ENCODE data around the gene DSG3.
A peak's percentile ranks its signal among the peaks of the same experiment; 100 is the strongest.
"Not testable (repeated sequence)": the region's sequence is repeated elsewhere in the genome, so short reads cannot be mapped to it uniquely, and the experiment has no call there.

DSG3 gene

GRCh38 chr18:31490833-31491232, 43.3 kb downstream of the DSG3 start:
- no peak for DNase-seq
- Mint-ChIP-seq H3K4me3 (no peak overlapping the region), H3K27me3 (peaks cover 9% of the 10 kb centered on the region), H3K9me3 (no peaks in the 10 kb centered on the region), H3K27ac (no peak overlapping the region), H3K36me3 (no peaks in the 10 kb centered on the region), H3K4me1 (no peaks in the 10 kb centered on the region)
- CTCF ChIA-PET: no interaction called here

- CTCF ChIA-PET: no interaction called here
These were observed 44.0 kb downstream of the DSG3 start for GRCh38 chr18:31491586-31491985.

DNA sequence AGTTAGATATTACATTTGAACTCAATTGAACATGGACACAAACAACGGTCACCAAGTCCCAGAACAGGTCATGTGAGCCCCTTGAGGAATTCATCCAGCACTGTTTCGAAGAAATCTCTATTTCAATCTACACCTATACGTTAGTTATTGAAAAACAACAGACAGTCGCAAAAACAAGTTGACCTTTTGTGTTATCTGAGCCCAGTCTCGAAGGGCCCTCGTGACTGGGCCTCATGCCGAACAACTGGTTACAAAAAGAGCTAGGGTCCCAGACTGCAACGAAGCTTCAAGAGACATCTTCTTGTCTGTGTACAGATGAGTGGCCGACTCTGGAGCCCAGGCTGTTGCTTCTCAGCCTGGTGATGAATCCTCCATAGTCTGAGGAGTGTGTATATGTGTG, 45.1 kb downstream of the DSG3 start:
- Mint-ChIP-seq H3K36me3 (no peaks in the 10 kb centered on the region), H3K27me3 (peaks cover 23% of the 10 kb centered on the region), H3K9me3 (no peaks in the 10 kb centered on the region), H3K27ac (no peak overlapping the region), H3K4me3 (no peak overlapping the region), H3K4me1 (no peaks in the 10 kb centered on the region)
- no peak for DNase-seq
- CTCF ChIA-PET: no interaction called here

More at GRCh38 chr18:31491586-31491985, 44.0 kb downstream of the DSG3 start:
- Mint-ChIP-seq H3K36me3 (no peaks in the 10 kb centered on the region), H3K27ac (no peak overlapping the region), H3K4me3 (no peak overlapping the region), H3K27me3 (peaks cover 12% of the 10 kb centered on the region), H3K4me1 (no peaks in the 10 kb centered on the region), H3K9me3 (no peaks in the 10 kb centered on the region)
- DNase-seq: no peak

DNA sequence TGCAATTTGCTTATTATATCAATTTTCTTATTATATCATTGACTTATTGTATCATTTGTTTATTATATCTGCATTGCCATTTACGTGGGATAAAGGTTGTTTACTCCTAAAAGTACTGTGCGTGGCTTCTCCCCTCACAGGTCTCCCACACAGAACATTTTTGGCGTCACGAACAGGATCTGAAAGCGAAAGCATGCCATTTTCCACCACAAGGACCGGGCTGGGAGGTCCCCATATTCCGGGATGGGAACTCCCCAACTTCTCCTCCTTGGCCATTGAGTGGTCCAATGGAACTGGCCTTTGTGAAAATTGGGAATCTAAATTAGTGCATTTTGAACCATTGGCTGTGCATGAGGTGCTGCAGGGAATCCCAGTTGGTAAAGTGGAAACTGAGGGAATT, 45.6 kb downstream of the DSG3 start:
- CTCF ChIA-PET: no interaction called here
- no peak for DNase-seq
- no peak overlapping the region for H3K27ac Mint-ChIP-seq
- H3K4me3 Mint-ChIP-seq: no peak overlapping the region
- no peaks in the 10 kb centered on the region for H3K4me1 Mint-ChIP-seq
- peaks cover 24% of the 10 kb centered on the region for H3K27me3 Mint-ChIP-seq
- no peaks in the 10 kb centered on the region for H3K9me3 Mint-ChIP-seq
- no peaks in the 10 kb centered on the region for H3K36me3 Mint-ChIP-seq

GRCh38 chr18:31493941-31494340, 46.4 kb downstream of the DSG3 start:
- Mint-ChIP-seq H3K36me3 (no peaks in the 10 kb centered on the region), H3K27me3 (peaks cover 28% of the 10 kb centered on the region), H3K4me3 (no peak overlapping the region), H3K4me1 (peaks cover 5% of the 10 kb centered on the region), H3K9me3 (no peaks in the 10 kb centered on the region), H3K27ac (no peak overlapping the region)
- DNase-seq: no peak
- CTCF ChIA-PET: interaction anchor here (0.7 kb wide), 1 partner anchor 229 kb away, joined by 3 read pairs; no protein-coding TSS in a partner anchor

GRCh38 chr18:31494705-31495244, 47.2 kb downstream of the DSG3 start:
- H3K27ac Mint-ChIP-seq, H3K4me1 Mint-ChIP-seq, CTCF ChIA-PET, H3K4me3 Mint-ChIP-seq, H3K9me3 Mint-ChIP-seq, DNase-seq, H3K36me3 Mint-ChIP-seq: not testable (repeated sequence)
- peaks cover 33% of the 10 kb centered on the region for H3K27me3 Mint-ChIP-seq

- no peaks in the 10 kb centered on the region for H3K9me3 Mint-ChIP-seq
- no peak overlapping the region for H3K4me3 Mint-ChIP-seq
- peaks cover 9% of the 10 kb centered on the region for H3K4me1 Mint-ChIP-seq
- no peaks in the 10 kb centered on the region for H3K36me3 Mint-ChIP-seq
- H3K27ac Mint-ChIP-seq: no peak overlapping the region
- peaks cover 46% of the 10 kb centered on the region for H3K27me3 Mint-ChIP-seq
- DNase-seq: no peak
- CTCF ChIA-PET: no interaction called here
These were observed 49.9 kb downstream of the DSG3 start for GRCh38 chr18:31497404-31497835.

DNA sequence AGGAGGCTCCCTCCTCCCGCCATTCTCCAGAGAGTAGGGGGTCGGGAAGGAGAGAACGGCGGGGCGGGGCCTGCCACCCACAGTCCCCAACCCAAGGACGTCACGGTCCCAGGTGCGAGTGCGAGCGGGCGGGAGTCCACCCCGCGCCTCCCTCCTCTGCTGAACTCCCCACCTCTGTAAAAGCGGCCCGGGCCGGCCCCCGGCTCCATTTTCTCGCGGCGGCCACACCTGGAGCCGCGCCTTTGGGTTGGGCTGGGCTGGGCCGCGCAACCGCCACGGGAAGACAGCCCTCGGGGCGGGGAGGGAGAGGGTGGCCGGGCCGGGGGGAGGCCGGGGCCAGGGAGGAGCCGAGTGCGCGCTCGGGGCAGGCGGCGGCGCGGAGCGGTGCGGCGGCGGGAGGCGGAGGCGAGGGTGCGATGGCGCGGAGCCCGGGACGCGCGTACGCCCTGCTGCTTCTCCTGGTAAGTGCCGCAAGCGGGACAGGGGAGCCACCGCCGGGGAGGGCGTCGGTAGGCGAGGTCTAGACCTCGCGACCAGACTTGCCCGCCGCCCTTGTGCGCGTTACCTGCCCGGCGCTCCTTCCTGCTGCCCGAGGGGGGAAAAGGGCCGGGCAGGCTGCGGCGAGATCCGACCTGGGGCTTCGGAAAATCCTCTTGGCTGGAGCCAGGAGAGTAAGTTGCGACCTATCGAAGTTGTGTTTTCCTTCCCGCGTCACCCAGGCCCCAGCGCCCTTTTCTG, 50.5 kb downstream of the DSG3 start, which contains the start of gene DSG2:
TSS of gene DSG2 (plus strand) at position 342 of the 738 bp plus-strand sequence. CDS start at position 417, 75 bp downstream.
- no peaks in the 10 kb centered on the region for H3K36me3 Mint-ChIP-seq
- CTCF ChIA-PET: no interaction called here
- peak; percentile 40 for DNase-seq
- H3K27ac Mint-ChIP-seq: no peak within 1 kb of the TSS
- H3K9me3 Mint-ChIP-seq: no peaks in the 10 kb centered on the region
- H3K4me1 Mint-ChIP-seq: peaks cover 9% of the 10 kb centered on the region
- peaks cover 49% of the 10 kb centered on the region for H3K27me3 Mint-ChIP-seq
- H3K4me3 Mint-ChIP-seq: peak within 1 kb of the TSS; percentile 67

GRCh38 chr18:31498574-31499524, 51.3 kb downstream of the DSG3 start:
- Mint-ChIP-seq H3K36me3 (no peaks in the 10 kb centered on the region), H3K4me1 (peaks cover 9% of the 10 kb centered on the region), H3K27me3 (peaks cover 49% of the 10 kb centered on the region), H3K9me3 (no peaks in the 10 kb centered on the region), H3K4me3 (peak overlapping the region; percentile 67), H3K27ac (no peak overlapping the region)
- CTCF ChIA-PET: no interaction called here
- DNase-seq: no peak

DNA sequence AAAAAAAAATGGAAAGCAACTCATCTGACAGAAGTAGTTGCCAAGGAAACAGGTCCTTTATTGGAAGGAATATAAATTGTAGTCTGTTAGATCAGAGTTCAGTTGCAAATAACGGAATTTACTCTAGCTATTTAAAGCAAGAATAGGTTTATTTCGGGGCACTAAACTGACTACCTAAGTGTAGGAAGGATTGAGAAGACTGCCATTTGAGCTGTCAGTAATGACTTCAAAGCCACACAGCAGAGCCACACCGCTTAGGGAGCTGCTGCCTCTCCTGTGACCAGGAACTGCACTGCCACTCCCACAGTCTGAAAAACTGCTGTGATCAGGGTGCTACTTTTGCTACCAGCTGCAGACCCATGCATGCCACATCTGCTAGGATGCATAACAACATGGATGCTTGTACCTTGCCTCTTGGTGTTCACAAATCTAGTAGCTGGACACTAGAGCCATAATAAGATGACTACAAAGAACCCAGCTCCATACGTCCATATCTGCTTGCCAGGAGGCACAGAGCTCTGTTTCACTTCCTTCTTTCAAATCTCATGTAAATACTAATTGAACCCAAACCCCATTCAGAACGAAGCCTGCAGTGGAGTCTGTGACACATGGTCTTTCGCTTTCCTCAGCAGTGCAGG, 52.6 kb downstream of the DSG3 start:
- no peaks in the 10 kb centered on the region for H3K9me3 Mint-ChIP-seq
- CTCF ChIA-PET: no interaction called here
- no peak overlapping the region for H3K27ac Mint-ChIP-seq
- no peaks in the 10 kb centered on the region for H3K36me3 Mint-ChIP-seq
- H3K27me3 Mint-ChIP-seq: peaks cover 49% of the 10 kb centered on the region
- H3K4me3 Mint-ChIP-seq: no peak overlapping the region
- no peak for DNase-seq
- H3K4me1 Mint-ChIP-seq: peaks cover 9% of the 10 kb centered on the region

GRCh38 chr18:31503011-31503410, 55.5 kb downstream of the DSG3 start:
- Mint-ChIP-seq H3K4me3 (no peak overlapping the region), H3K9me3 (no peaks in the 10 kb centered on the region), H3K27me3 (peaks cover 28% of the 10 kb centered on the region), H3K4me1 (peaks cover 9% of the 10 kb centered on the region), H3K27ac (no peak overlapping the region), H3K36me3 (no peaks in the 10 kb centered on the region)
- CTCF ChIA-PET: no interaction called here
- no peak for DNase-seq

DNA sequence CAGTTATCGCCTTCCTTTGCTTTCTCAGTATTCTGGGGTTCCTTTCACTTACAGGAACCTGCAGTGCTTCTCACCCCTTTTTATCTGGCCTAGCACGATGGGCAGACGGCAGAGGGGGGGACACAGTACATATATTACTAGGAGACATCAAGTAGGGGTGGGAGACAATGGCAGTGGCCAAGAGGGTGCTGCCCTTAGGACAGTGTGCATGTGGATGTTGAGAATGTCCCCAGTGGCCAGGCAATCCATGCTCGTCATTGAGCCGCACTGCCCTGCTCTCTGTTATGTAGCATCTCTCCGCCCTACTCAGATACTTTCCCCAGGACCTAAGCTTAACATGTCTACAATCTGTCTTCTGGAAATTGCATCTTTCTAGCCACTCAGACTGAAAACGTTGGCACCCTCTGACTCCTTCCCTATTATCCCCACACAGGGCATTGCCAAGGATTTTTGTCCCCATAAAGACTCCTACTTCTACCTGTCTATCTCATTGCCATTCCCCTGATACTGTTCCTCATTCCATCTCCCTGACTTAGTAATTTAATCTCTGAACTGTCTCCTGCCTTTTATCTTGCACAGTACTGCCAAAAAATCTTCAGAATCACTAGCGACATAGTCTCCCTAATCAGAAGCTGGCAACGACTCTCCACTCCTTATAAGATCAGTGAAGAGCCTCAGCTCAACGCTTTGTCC, 57.1 kb downstream of the DSG3 start:
- Mint-ChIP-seq H3K27ac (no peak overlapping the region), H3K27me3 (peaks cover 16% of the 10 kb centered on the region), H3K36me3 (no peaks in the 10 kb centered on the region), H3K4me3 (no peak overlapping the region), H3K9me3 (no peaks in the 10 kb centered on the region), H3K4me1 (no peaks in the 10 kb centered on the region)
- no peak for DNase-seq
- CTCF ChIA-PET: no interaction called here

- no peak overlapping the region for H3K4me3 Mint-ChIP-seq
- no peak for DNase-seq
- no peak overlapping the region for H3K27ac Mint-ChIP-seq
- no peaks in the 10 kb centered on the region for H3K4me1 Mint-ChIP-seq
- no peaks in the 10 kb centered on the region for H3K36me3 Mint-ChIP-seq
- CTCF ChIA-PET: no interaction called here
- peaks cover 14% of the 10 kb centered on the region for H3K27me3 Mint-ChIP-seq
- H3K9me3 Mint-ChIP-seq: no peaks in the 10 kb centered on the region
These were observed 57.6 kb downstream of the DSG3 start for GRCh38 chr18:31505156-31505555.

Measured in activated naive CD4-positive, alpha-beta T cell treated with anti-CD3 and anti-CD28 coated beads, Interleukin-2, amount 10 ng/mL, durations not matched to agents 7 days and 5 days (primary cell).